Ishikawa (cell line): Measurements from ENCODE around the gene FBRSL1.

Experiments
- CEBPB ChIP-seq: IDR thresholded peaks from 2 replicates; pipeline ENCODE4 v1.6.1; 2012
- TCF12 ChIP-seq: IDR thresholded peaks from 2 replicates; pipeline ENCODE4 v1.6.1; 2012; ENCODE audit warnings: low read depth
- YY1 ChIP-seq: IDR thresholded peaks from 2 replicates; pipeline ENCODE4 v1.6.1; 2012; ENCODE audit warnings: low read depth

- no peak for TF ChIP-seq YY1
- TF ChIP-seq TCF12: no peak
- no peak for TF ChIP-seq CEBPB
These were observed 47.1 kb downstream of the FBRSL1 start for GRCh38 chr12:132537049-132537448.
